GM12864 (cell line): ENCODE measurements around the gene TMEM120B.

Source experiments
- DNase-seq: peaks from one replicate; pipeline ENCODE4 v3.0.0-alpha.2; 2011; ENCODE audit warnings: low read depth
- H3K4me3 ChIP-seq: 2 replicates; pipeline ENCODE4 v1.5.1; 2011; ENCODE audit warnings: mild to moderate bottlenecking, low read depth, low read length, control low read depth
- TF ChIP-seq, protein P1 (sequence below): IDR thresholded peaks from 2 replicates; pipeline ENCODE4 v1.5.1; 2011; ENCODE audit warnings: low read depth, mild to moderate bottlenecking, moderate library complexity, low read length, control low read depth, inconsistent platforms; ENCODE audit errors: missing control alignments

Gene TMEM120B

DNA sequence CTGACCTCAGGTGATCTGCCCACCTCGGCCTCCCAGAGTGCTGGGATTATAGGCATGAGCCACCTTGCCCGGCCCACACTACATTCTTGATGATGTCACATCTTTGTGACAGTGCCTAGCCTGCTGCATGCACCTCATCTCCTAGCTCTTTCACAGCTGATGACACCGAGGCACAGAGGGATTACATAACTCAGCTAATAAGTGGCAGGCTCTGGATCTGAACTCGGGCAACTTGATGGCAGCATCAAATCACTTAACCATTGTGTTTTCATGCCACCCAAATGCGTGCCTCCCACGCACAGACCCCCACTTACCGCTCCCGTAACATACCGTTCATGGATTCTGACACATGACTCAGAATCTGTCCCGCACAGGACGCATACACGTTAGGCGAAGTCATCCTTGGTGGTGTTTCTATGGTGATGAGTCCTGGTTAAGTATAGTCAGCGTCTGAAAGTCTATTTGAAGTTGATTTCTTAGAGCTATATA, 7.4 kb downstream of the TMEM120B start:
- TF ChIP-seq, protein P1, sequence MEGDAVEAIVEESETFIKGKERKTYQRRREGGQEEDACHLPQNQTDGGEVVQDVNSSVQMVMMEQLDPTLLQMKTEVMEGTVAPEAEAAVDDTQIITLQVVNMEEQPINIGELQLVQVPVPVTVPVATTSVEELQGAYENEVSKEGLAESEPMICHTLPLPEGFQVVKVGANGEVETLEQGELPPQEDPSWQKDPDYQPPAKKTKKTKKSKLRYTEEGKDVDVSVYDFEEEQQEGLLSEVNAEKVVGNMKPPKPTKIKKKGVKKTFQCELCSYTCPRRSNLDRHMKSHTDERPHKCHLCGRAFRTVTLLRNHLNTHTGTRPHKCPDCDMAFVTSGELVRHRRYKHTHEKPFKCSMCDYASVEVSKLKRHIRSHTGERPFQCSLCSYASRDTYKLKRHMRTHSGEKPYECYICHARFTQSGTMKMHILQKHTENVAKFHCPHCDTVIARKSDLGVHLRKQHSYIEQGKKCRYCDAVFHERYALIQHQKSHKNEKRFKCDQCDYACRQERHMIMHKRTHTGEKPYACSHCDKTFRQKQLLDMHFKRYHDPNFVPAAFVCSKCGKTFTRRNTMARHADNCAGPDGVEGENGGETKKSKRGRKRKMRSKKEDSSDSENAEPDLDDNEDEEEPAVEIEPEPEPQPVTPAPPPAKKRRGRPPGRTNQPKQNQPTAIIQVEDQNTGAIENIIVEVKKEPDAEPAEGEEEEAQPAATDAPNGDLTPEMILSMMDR, result no peak
- no peak for DNase-seq
- H3K4me3 ChIP-seq, result no peak overlapping the region

DNA sequence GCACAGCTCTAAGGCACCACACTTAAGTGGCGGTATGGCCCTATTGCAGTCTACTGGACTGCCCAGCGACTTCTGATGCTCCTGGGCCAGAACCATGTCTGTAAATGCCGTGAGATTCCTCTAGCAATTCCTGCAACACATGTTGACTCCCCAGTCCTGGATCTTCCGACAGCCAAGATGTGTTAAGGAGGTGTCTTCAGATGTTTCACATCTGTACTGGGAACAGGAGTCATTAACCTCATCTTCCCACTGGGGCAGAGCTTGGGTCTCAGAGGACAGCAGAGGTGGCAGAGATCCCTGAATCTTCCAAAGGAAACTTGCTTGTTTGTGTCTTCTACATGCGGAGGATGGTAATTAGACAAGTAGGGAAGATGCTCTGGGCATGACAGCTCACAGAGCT, 8.2 kb downstream of the TMEM120B start:
- H3K4me3 ChIP-seq, result no peak overlapping the region
- TF ChIP-seq, protein P1, result no peak
- no peak for DNase-seq

DNA sequence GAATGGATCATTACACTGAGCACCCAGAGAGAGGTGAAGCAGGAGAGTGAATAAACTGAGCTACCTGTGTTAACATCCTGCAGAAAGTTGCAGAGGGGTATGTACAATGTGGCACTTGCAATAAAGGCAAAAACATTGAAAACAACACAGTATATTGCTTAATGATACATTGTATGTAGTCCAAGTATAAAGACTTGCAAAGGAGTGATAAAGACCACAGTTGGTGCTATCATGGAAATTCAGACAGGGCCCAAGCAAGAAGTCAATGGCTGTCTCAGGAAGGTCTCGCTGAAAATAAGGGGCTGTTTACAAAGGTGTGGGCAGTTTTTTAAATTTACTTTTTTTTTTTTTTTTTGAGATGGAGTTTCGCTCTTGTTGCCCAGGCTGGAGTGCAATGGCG, 10.0 kb downstream of the TMEM120B start:
- no peak for DNase-seq
- no peak overlapping the region for H3K4me3 ChIP-seq
- TF ChIP-seq, protein P1, result no peak

DNA sequence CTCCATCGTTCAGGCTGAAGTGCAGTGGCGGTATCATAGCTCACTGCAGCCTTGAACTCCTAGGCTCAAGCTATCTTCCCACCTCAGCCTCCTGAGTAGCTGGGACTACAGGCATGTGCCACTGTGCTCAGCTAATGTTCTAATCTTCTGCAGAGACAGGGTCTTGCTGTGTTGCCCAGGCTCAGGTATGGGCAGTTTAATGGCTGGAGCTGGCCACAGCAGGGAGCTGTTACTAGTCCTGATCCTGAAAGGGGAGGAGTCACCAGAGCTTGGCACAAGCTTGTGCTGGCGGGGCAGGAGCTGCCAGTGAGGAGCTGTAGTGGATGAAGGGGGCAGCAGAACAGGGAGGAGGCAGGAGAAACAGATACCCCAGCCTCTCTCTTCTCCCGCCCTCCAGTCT, 10.6 kb downstream of the TMEM120B start:
- DNase-seq, result no peak
- no peak overlapping the region for H3K4me3 ChIP-seq
- TF ChIP-seq, protein P1, result no peak

DNA sequence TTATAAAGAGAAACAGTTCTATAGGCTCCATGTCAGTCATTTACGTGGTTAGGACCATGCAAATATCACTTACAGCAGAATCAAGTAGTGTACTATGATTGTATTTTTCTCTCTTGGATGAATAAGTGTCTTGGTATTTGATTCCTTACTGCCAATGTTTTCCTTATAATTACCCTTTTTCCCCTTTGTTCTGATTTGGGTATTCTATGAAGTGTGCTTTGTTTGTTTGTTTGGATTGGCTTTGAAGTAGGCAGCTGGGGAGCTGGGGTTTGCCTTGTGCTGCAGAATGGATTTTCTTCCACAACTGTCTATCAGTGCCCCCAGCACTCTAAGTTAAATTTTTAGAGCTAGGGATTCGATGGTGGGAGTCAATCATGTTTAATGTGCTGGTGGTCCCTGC, 12.4 kb downstream of the TMEM120B start:
- no peak overlapping the region for H3K4me3 ChIP-seq
- TF ChIP-seq, protein P1, result no peak
- DNase-seq, result no peak

DNA sequence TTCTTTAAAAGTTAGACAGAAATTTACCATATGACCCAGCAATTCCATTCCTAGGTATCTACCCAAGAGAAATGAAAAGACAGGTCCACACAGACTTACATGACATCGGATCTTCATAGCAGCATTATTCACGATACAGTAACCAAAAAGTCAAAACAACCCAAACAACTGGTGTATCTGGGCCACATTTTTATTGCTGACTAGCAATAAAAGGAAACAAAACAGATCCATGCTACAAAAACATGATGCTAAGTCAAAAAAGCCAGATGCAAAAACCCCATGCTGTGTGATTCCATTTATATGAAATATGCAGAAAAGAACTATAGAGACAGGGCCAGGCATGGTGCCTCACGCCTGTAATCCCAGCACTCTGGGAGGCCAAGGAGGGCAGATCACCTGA, 12.9 kb downstream of the TMEM120B start:
- DNase-seq, result no peak
- TF ChIP-seq, protein P1, result no peak
- H3K4me3 ChIP-seq, result no peak overlapping the region

DNA sequence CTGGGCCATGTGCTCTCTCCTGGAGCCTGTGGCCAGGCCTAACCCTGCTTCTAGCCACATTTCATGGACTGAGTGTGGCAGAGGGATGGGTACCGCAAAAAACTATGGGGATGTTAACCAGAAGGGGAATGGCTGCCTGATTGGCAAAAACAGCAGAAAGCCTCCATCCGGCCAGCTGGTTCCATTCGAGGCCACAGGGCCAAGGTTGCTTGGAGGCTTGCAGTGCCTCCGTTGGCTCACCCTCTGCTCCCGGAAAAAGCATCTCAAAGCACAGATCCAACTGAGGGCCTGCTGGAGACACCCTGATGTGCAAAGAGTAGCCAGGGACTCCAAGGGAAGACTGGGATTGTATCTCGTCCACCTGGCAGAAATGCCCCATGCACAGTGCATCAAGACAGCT, 16.5 kb downstream of the TMEM120B start:
- no peak for DNase-seq
- no peak overlapping the region for H3K4me3 ChIP-seq
- TF ChIP-seq, protein P1, result no peak
